H1 (cell line): ENCODE measurements around the gene KIAA0319L. TPM values are rescaled to one million over a fixed set of nuclear protein-coding genes. Genes with fewer than 3 reads are reported as not detected.

Experiments used
- CTCF ChIA-PET: fragments of 300-600 bp; sonication (Branson Sonifier 250); formaldehyde crosslinking; loops from one replicate; lab custom pipeline; 2021; ENCODE audit not compliant: partially characterized antibody; lab: Charles Lee
- POLR2A ChIA-PET: fragments of 300-600 bp; sonication (Branson Sonifier 250); formaldehyde crosslinking; loops from one replicate; lab custom pipeline; 2021; ENCODE audit warnings: inconsistent platforms; ENCODE audit not compliant: partially characterized antibody; lab: Charles Lee
- DNase-seq, 2 experiments: peaks; one replicate each; pipeline versions ENCODE4 v3.0.0 to v3.0.0-alpha.2; 2010 to 2022; ENCODE audit warnings: low spot score in 2 of 2, low read depth in 1 of 2, mixed read lengths in 1 of 2
- FAIRE-seq: peaks from 2 replicates; lab custom pipeline; 2011; peaks lifted over from hg19 to GRCh38; lab: Jason Lieb, UNC
- H2AFZ ChIP-seq: 2 replicates; pipeline ENCODE4 v1.8.1; 2012; ENCODE audit warnings: low read length, inconsistent platforms
- H2AK5ac ChIP-seq: 2 replicates; pipeline ENCODE4 v1.6.1; 2013; ENCODE audit warnings: low read depth, low read length
- H2BK120ac ChIP-seq: replicated peaks from 2 replicates; pipeline ENCODE3; 2013; ENCODE audit warnings: low read depth, low read length, inconsistent platforms
- H2BK12ac ChIP-seq: 2 replicates; pipeline ENCODE4 v1.6.1; 2013; ENCODE audit warnings: low read depth, low read length
- H2BK15ac ChIP-seq: 2 replicates; pipeline ENCODE4 v1.6.1; 2013; ENCODE audit warnings: low read length
- H2BK20ac ChIP-seq: 2 replicates; pipeline ENCODE4 v1.6.1; 2013; ENCODE audit warnings: low read length
- H2BK5ac ChIP-seq: 2 replicates; pipeline ENCODE4 v1.6.1; 2013; ENCODE audit warnings: low read depth, low read length
- H3K14ac ChIP-seq: 2 replicates; pipeline ENCODE4 v1.6.1; 2013; ENCODE audit warnings: inconsistent platforms; ENCODE audit not compliant: insufficient read length
- H3K18ac ChIP-seq: 2 replicates; pipeline ENCODE4 v1.6.1; 2013; ENCODE audit warnings: low read length; ENCODE audit errors: extremely low read depth
- H3K23ac ChIP-seq: 2 replicates; pipeline ENCODE4 v1.6.1; 2013; ENCODE audit warnings: inconsistent platforms; ENCODE audit not compliant: insufficient read length
- H3K23me2 ChIP-seq: 2 replicates; pipeline ENCODE4 v1.6.1; 2013; ENCODE audit warnings: low read depth, low read length
- H3K27ac ChIP-seq: 2 replicates; pipeline ENCODE4 v1.6.1; 2011; ENCODE audit warnings: low read depth, low read length, inconsistent platforms
- H3K27me3 ChIP-seq, 4 experiments: replicated peaks in 1 of 4; 1 replicate in 1 of 4; 2 replicates in 3 of 4; pipeline versions ENCODE4 v1.6.1 to v1.8.1; 2011 to 2013; ENCODE audit warnings: low read length in 3 of 4, mild to moderate bottlenecking in 3 of 4, inconsistent platforms in 2 of 4, mixed read lengths in 2 of 4, moderate library complexity in 1 of 4; ENCODE audit not compliant: control insufficient read depth in 3 of 4, insufficient read depth in 3 of 4; ENCODE audit errors: extremely low read depth in 1 of 4
- H3K36me3 ChIP-seq, 4 experiments: 2 replicates each; pipeline versions ENCODE4 v1.6.1 to v1.8.1; 2011 to 2013; ENCODE audit warnings: mild to moderate bottlenecking in 4 of 4, low read length in 3 of 4, moderate library complexity in 2 of 4, control low read depth in 1 of 4, inconsistent platforms in 1 of 4; ENCODE audit not compliant: insufficient read depth in 4 of 4, control insufficient read depth in 2 of 4
- H3K4ac ChIP-seq: replicated peaks from 2 replicates; pipeline ENCODE3; 2013; ENCODE audit warnings: low read length, low read depth, mixed read lengths, inconsistent platforms; ENCODE audit not compliant: insufficient read length
- H3K4me1 ChIP-seq, 4 experiments: replicated peaks in 1 of 4; 1 replicate in 1 of 4; 2 replicates in 3 of 4; pipeline versions ENCODE4 v1.6.1 to v1.8.1; 2011 to 2013; ENCODE audit warnings: low read length in 3 of 4, inconsistent platforms in 2 of 4, mixed read lengths in 1 of 4; ENCODE audit not compliant: insufficient read depth in 4 of 4, control insufficient read depth in 3 of 4
- H3K4me2 ChIP-seq, 2 experiments: 2 replicates each; pipeline versions ENCODE4 v1.6.1 to v1.8.1; 2011 to 2013; ENCODE audit warnings: low read depth in 2 of 2, low read length in 2 of 2, control low read depth in 1 of 2, inconsistent platforms in 1 of 2, mild to moderate bottlenecking in 1 of 2; ENCODE audit not compliant: insufficient read depth in 1 of 2
- H3K4me3 ChIP-seq, 4 experiments: fragments of 200-600, 300-600 bp in 1 of 4; sonication (generic), shearing (Covaris generic), sonication (Bioruptor Twin) in 1 of 4; 2 replicates each; pipeline versions ENCODE4 v1.5.1 to v1.8.1; 2011 to 2016; ENCODE audit warnings: low read length in 4 of 4, low read depth in 3 of 4, control low read depth in 2 of 4, inconsistent platforms in 2 of 4, mild to moderate bottlenecking in 2 of 4, mixed read lengths in 1 of 4, moderate library complexity in 1 of 4; ENCODE audit not compliant: insufficient read depth in 2 of 4; ENCODE audit errors: extremely low read depth in 1 of 4
- H3K56ac ChIP-seq: replicated peaks from 2 replicates; pipeline ENCODE3; 2013; ENCODE audit warnings: low read depth, mild to moderate bottlenecking, mixed read lengths, low read length, inconsistent platforms; ENCODE audit not compliant: insufficient read length
- H3K79me1 ChIP-seq: 2 replicates; pipeline ENCODE4 v1.6.1; 2013; ENCODE audit warnings: low read depth, low read length, control low read depth
- H3K79me2 ChIP-seq, 2 experiments: 2 replicates each; pipeline versions ENCODE4 v1.6.1 to v1.8.1; 2012 to 2013; ENCODE audit warnings: low read length in 2 of 2, mild to moderate bottlenecking in 2 of 2, inconsistent platforms in 1 of 2; ENCODE audit not compliant: insufficient read depth in 2 of 2, control insufficient read depth in 1 of 2
- H3K9ac ChIP-seq, 4 experiments: replicated peaks in 1 of 4; 1 replicate in 1 of 4; 2 replicates in 3 of 4; pipeline versions ENCODE4 v1.6.1 to v1.8.1; 2011 to 2013; ENCODE audit warnings: low read depth in 3 of 4, low read length in 3 of 4, control low read depth in 2 of 4, mild to moderate bottlenecking in 2 of 4, moderate library complexity in 2 of 4, inconsistent platforms in 1 of 4; ENCODE audit errors: extremely low read depth in 1 of 4
- H3K9me3 ChIP-seq, 2 experiments: 2 replicates each; pipeline versions ENCODE4 v1.6.1 to v1.8.1; 2012 to 2013; ENCODE audit warnings: mild to moderate bottlenecking in 2 of 2, moderate library complexity in 2 of 2, control low read depth in 1 of 2, inconsistent platforms in 1 of 2, low read depth in 1 of 2, low read length in 1 of 2, mixed read lengths in 1 of 2; ENCODE audit not compliant: insufficient read depth in 2 of 2
- H4K20me1 ChIP-seq, 2 experiments: replicated peaks in 1 of 2; 2 replicates each; pipeline versions ENCODE3 to v1.8.1; 2011 to 2013; ENCODE audit warnings: inconsistent platforms in 2 of 2, low read length in 2 of 2, mild to moderate bottlenecking in 1 of 2; ENCODE audit not compliant: insufficient read depth in 2 of 2, control insufficient read depth in 1 of 2
- H4K5ac ChIP-seq: 2 replicates; pipeline ENCODE4 v1.6.1; 2013; ENCODE audit warnings: low read length, low read depth, mixed read lengths, inconsistent platforms; ENCODE audit not compliant: insufficient read length
- H4K8ac ChIP-seq: 2 replicates; pipeline ENCODE4 v1.8.0; 2013; ENCODE audit warnings: mild to moderate bottlenecking, moderate library complexity, low read length, inconsistent platforms; ENCODE audit not compliant: insufficient read depth; ENCODE audit errors: extremely low read depth
- H4K91ac ChIP-seq: replicated peaks from 2 replicates; pipeline ENCODE3; 2013; ENCODE audit warnings: low read length, mixed read lengths, inconsistent platforms; ENCODE audit not compliant: insufficient read length
- POLR2AphosphoS5 ChIP-seq: IDR thresholded peaks from 2 replicates; pipeline ENCODE4 v1.6.1; 2011; ENCODE audit warnings: low read depth, low read length
- YY1 ChIP-seq: IDR thresholded peaks from 2 replicates; pipeline ENCODE4 v1.6.1; 2011; ENCODE audit warnings: low read depth, mild to moderate bottlenecking, low read length
- WGBS, 2 experiments: shearing (Covaris generic) in 1 of 2; methylation state at CpG; one replicate each; pipeline versions ENCODE4 v1.1.6 to v1.1.7; 2013 to 2015; ENCODE audit warnings: low lambda C conversion rate in 2 of 2, mixed read lengths in 2 of 2, inconsistent platforms in 1 of 2, low coverage in 1 of 2, missing lambda C conversion rate in 1 of 2; ENCODE audit not compliant: insufficient replicate concordance in 2 of 2, insufficient coverage in 1 of 2, insufficient read length in 1 of 2; ENCODE audit errors: extremely low coverage in 1 of 2, missing lambda C conversion rate in 1 of 2; 5-methylcytosine and 5-hydroxymethylcytosine counted together
- polyA plus RNA-seq, 7 experiments: library from polyadenylated mRNA; depleted of rRNA in 3 of 7; stranded (reverse) in 5 of 7; unstranded in 2 of 7; fragments of >200 nt in 5 of 7; fragments of 200-250 nt in 2 of 7; gene quantifications; 1 replicate in 5 of 7; 2 replicates in 1 of 7; 4 replicates in 1 of 7; pipeline versions ENCODE4 v1.2.1 to v1.2.3, GENCODE V29; 2011 to 2013; ENCODE audit warnings: missing spikeins in 2 of 7, mixed read lengths in 2 of 7
- total RNA-seq: library from RNA; stranded (reverse); fragmentation: NEBNext Ultra II Directional; extraction: Animal tissue kit (Norgen Biotek cat#: 25700); gene quantifications from 2 replicates; pipeline ENCODE4 v1.2.1, GENCODE V29; 2021

The KIAA0319L gene
- total and polyA plus RNA-seq, 2 of the 8 experiments (the other 6 are each of a cell fraction or from before 2014, with no cell fraction given), result 40.1 to 55.7 TPM

- 91% methylated on average over 7 of the region's 7 CpGs; no CpG with 5 or more reads in 1 of the 2 experiments for WGBS, 2 experiments
- Histone ChIP-seq H3K9ac (peak overlapping the region in 1 of 4 experiments; percentile 10; a peak in 1 of 7 replicates), H2BK20ac (no peak overlapping the region), H4K8ac (no peak overlapping the region), H3K23me2 (no peaks in the 10 kb centered on the region), H3K56ac (no peak overlapping the region), H3K4me2 (no peak overlapping the region), H3K18ac (no peak overlapping the region), H3K4me3 (no peak overlapping the region), H3K14ac (no peak overlapping the region), H2BK15ac (no peak overlapping the region), H3K4ac (no peak overlapping the region), H3K27ac (no peak overlapping the region), H4K5ac (no peak overlapping the region), H2BK12ac (no peak overlapping the region), H2AK5ac (no peak overlapping the region), H3K79me1 (0 out of 2 replicates have a peak, but pooled peaks cover 2% of the 10 kb centered on the region), H2AFZ (no peak overlapping the region), H2BK120ac (no peak overlapping the region), H3K36me3 (peaks cover 0 to 3% (median under 1%) of the 10 kb centered on the region in 4 experiments; a peak in 3 of 8 replicates), H4K91ac (no peak overlapping the region), H3K27me3 (no peaks in the 10 kb centered on the region), H3K9me3 (no peaks in the 10 kb centered on the region), H3K4me1 (no peaks in the 10 kb centered on the region), H3K79me2 (no peaks in the 10 kb centered on the region), H2BK5ac (no peak overlapping the region), H4K20me1 (peaks cover 0 to 10% of the 10 kb centered on the region in 2 experiments), H3K23ac (no peak overlapping the region)
- FAIRE-seq, result no peak
- ChIA-PET CTCF (no interaction called here), POLR2A (no interaction called here)
- TF ChIP-seq POLR2AphosphoS5 (peak; percentile 35; the same call in 1 of the 2 replicates), YY1 (no peak)
- no peak for DNase-seq
These were observed 38.5 kb upstream of the KIAA0319L start for GRCh38 chr1:35595684-35596083.
